Heart left ventricle (tissue), 16 donors: ENCODE measurements around the gene CUL4A. TPM values are rescaled to one million over a fixed set of nuclear protein-coding genes. Genes with fewer than 3 reads are reported as not detected.

Source experiments
- ATAC-seq, 4 donors: fragments of 200-7000 bp; cut with Tn5 transposase; one replicate each; pipeline ENCODE4 v1.9.1; 2020 to 2022; ENCODE audit warnings: moderate library complexity in 4 of 4, mild to moderate bottlenecking in 3 of 4, moderate number of reproducible peaks in 1 of 4
- DNase-seq, 5 donors: peaks; one replicate each; pipeline ENCODE4 v3.0.0-alpha.2; 2020
- H3K27ac ChIP-seq, 12 donors: fragments of 200-600 bp; sonication (generic) in 4 of 12; one replicate each; pipeline versions ENCODE4 v1.5.0 to v1.8.0; 2016 to 2022; ENCODE audit warnings: mild to moderate bottlenecking in 2 of 12
- H3K27me3 ChIP-seq, 9 donors: fragments of 200-600 bp; sonication (generic) in 2 of 9; one replicate each; pipeline versions ENCODE4 v1.5.1 to v1.8.0; 2016 to 2022; ENCODE audit warnings: mild to moderate bottlenecking in 3 of 9
- H3K36me3 ChIP-seq, 9 donors: fragments of 200-600 bp; sonication (generic) in 2 of 9; one replicate each; pipeline versions ENCODE4 v1.5.0 to v1.8.0; 2018 to 2022; ENCODE audit warnings: mild to moderate bottlenecking in 2 of 9
- H3K4me1 ChIP-seq, 12 donors: fragments of 200-600 bp; sonication (generic) in 4 of 12; one replicate each; pipeline versions ENCODE4 v1.5.0 to v1.8.0; 2016 to 2022; ENCODE audit warnings: mild to moderate bottlenecking in 3 of 12
- H3K4me3 ChIP-seq, 12 donors: fragments of 200-600 bp; sonication (generic) in 4 of 12; one replicate each; pipeline versions ENCODE4 v1.5.0 to v1.8.0; 2017 to 2022; ENCODE audit warnings: mild to moderate bottlenecking in 9 of 12, moderate library complexity in 4 of 12
- H3K9me3 ChIP-seq, 12 donors: fragments of 200-600 bp; sonication (generic) in 4 of 12; one replicate each; pipeline versions ENCODE4 v1.5.0 to v1.8.0; 2016 to 2022; ENCODE audit warnings: mild to moderate bottlenecking in 1 of 12
- POLR2A ChIP-seq, 2 donors: fragments of 450-650 bp; IDR thresholded peaks; one replicate each; pipeline ENCODE4 v1.6.1; 2017; ENCODE audit warnings: antibody characterized with exemption in 2 of 2, mild to moderate bottlenecking in 2 of 2, moderate library complexity in 2 of 2
- WGBS, 4 donors: extraction: QIAGEN DNeasy Blood & Tissue Kit in 2 of 4; methylation state at CpG; one replicate each; pipeline versions ENCODE4 v1.1.5 to v1.1.7; 2013 to 2018; 5-methylcytosine and 5-hydroxymethylcytosine counted together
- intact Hi-C, 10 donors: fragments of 100-400 bp; cut with DNase I; formaldehyde crosslinking; loops; one replicate each; pipeline versions ENCODE4 v1.11.1 to v1.14.2; 2022
- polyA plus RNA-seq, 2 donors: library from polyadenylated mRNA; stranded (reverse); fragments of 200-250 nt; gene quantifications; one replicate each; pipeline ENCODE4 v1.2.3, GENCODE V29; 2013
- total RNA-seq, 9 donors: library from RNA; depleted of rRNA in 2 of 9; stranded (reverse); fragments of >200 nt in 2 of 9; fragmentation: NEBNext Ultra II Directional in 3 of 9; extraction: Animal tissue kit (Norgen Biotek cat#: 25700) in 3 of 9; gene quantifications; one replicate each; pipeline versions ENCODE4 v1.1.0 to v1.2.4, GENCODE V29; 2016 to 2023
- TF ChIP-seq, protein P1 (sequence below), 12 donors: fragments of 200-600 bp; sonication (generic) in 4 of 12; IDR thresholded peaks; one replicate each; pipeline versions ENCODE4 v1.5.0 to v1.8.0; 2018 to 2022; ENCODE audit warnings: antibody characterized with exemption in 12 of 12, mild to moderate bottlenecking in 5 of 12
- donor health status: ischemic (EF 13 %, LVEDD 7.1; RV severe dilation, severe dysfunction).
- donor health status: healthy with polysubstance abuse.
- donor health status: DM: no; HTN: yes; CAD: no.
- donor health status: DM: no; HTN: no; CAD: no.
- donor health status: ischemic (EF 25% LVEDD 6.9; RV normal size, moderate dysfunction).
- donor health status: ischemic (EF 25% LVEDD 5.7; RV mildly dilated, moderate dysfunction).
- donor health status: healthy.
- donor health status: DM: yes; HTN: yes; CAD: no.
- donor health status: ischemic (EF 35%, LVEDD 5.7; RV mildly dilated, moderate dysfunction).
- donor health status: nonischemic (EF 11% LVEDD 7.7; RV severe dilation, severe dysfunction).
- donor health status: DM: yes; HTN: yes; CAD: no.
- donor health status: PGD.
- donor health status: ischemic (EF 29% LVEDD 5.4; RV normal size, mild dysfunction).
- donor health status: nonischemic (EF 23%, LVEDD 6.1; RV moderate dilation, normal function).

Gene CUL4A
- total and polyA plus RNA-seq, 11 donors = 29.7 to 121 (median 109) TPM

DNA sequence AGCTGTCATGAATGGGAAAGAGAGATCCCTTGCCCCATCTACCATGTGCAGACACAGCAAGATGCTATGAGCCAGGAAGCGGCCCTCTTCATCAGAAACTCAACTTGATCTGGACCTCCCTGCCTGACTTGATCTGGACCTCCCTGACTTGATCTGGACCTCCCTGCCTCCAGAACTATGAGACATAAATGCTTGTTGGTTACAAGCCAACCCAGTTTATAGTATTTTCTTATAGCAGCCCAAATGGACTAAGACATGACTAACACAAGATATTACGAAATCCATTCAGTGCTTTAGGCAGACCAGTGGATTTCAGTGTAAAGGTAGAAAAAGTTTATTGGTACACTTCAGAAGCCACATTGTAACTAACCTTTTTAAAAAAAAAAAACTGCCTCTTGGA lies 16.5 kb upstream of the CUL4A start:
- intact Hi-C loops = no loop called here
- no peak for ATAC-seq
- no peaks in the 10 kb centered on the region for H3K27me3 ChIP-seq
- no peak overlapping the region for H3K4me3 ChIP-seq
- DNase-seq = no peak
- H3K27ac ChIP-seq = no peak overlapping the region
- 93 to 99% (median 95%) methylated on average over 2 of the region's 2 CpGs for WGBS, 4 donors
- TF ChIP-seq, protein P1, sequence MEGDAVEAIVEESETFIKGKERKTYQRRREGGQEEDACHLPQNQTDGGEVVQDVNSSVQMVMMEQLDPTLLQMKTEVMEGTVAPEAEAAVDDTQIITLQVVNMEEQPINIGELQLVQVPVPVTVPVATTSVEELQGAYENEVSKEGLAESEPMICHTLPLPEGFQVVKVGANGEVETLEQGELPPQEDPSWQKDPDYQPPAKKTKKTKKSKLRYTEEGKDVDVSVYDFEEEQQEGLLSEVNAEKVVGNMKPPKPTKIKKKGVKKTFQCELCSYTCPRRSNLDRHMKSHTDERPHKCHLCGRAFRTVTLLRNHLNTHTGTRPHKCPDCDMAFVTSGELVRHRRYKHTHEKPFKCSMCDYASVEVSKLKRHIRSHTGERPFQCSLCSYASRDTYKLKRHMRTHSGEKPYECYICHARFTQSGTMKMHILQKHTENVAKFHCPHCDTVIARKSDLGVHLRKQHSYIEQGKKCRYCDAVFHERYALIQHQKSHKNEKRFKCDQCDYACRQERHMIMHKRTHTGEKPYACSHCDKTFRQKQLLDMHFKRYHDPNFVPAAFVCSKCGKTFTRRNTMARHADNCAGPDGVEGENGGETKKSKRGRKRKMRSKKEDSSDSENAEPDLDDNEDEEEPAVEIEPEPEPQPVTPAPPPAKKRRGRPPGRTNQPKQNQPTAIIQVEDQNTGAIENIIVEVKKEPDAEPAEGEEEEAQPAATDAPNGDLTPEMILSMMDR (IDR thresholded peaks at IDR 0.05) = no peak
- TF ChIP-seq POLR2A (IDR thresholded peaks at IDR 0.05) = no peak
- H3K36me3 ChIP-seq = peaks cover 0 to 100% (median 95%) of the 10 kb centered on the region in 9 donors
- H3K9me3 ChIP-seq = no peaks in the 10 kb centered on the region
- H3K4me1 ChIP-seq = peaks cover 0 to 14% (median under 1%) of the 10 kb centered on the region in 12 donors

DNA sequence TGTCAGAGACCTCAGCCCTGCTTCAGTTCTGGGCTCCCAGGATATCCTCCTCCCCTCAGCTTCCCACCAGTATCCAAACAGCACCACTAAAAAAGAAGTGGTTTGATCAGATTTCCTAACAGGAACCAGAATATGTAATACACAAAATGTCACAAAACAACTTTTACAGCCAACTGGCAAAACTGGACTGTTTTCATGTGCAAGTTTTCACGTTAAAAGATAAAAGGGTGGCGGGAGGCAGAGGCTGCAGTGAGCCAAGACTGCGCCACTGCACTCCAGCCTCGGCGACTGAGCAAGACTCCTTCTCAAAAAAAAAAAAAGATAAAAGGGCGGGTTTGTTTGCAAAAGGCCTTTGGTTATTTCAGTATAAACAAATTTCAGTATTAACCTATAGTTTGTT lies 14.1 kb upstream of the CUL4A start:
- Histone ChIP-seq H3K36me3 (peaks cover 0 to 100% (median 96%) of the 10 kb centered on the region in 9 donors), H3K9me3 (no peaks in the 10 kb centered on the region), H3K27ac (no peak overlapping the region), H3K4me1 (peaks cover 0 to 25% (median 0%) of the 10 kb centered on the region in 12 donors), H3K4me3 (no peak overlapping the region), H3K27me3 (no peaks in the 10 kb centered on the region)
- intact Hi-C loops = no loop called here
- WGBS, 4 donors = 77 to 83% (median 80%) methylated on average over 6 of the region's 6 CpGs
- no peak for DNase-seq
- TF ChIP-seq, protein P1 (IDR thresholded peaks at IDR 0.05) = no peak
- no peak for TF ChIP-seq POLR2A (IDR thresholded peaks at IDR 0.05)
- no peak for ATAC-seq

DNA sequence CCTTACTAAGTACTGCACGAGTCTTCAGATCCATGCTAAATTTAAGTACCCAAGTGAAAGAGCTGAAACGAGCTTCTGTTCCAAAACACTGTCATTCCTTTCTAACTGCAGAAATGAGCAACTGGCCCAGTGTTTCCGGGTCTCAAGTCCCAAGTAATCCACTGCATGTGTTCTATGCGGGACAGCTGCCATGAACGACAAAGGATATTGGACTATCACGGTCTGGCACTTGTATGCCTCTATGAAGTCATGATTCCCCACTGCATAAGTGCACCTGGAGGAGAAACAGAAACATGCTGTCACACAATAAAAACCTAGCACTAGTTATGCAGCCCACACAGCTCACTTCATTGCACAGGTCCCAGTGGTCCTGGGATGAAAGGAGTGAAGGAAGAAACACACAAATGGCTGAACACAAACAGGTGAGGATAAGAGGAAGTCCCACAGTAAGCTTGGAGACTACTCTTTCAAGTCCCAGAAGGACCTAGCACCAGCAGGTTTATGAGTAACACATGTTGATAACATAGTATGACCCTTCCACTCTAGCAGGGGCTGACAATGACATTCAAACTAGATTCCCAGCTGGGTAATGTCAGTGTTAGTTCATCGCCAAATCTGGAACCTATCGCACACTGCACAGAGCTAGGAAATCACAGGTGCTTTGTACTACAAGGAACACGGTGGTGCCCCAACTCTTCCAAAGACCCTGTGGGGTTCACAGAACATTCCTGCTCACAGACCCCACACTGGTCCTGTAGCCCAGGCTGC lies 12.3 kb upstream of the CUL4A start:
- peaks cover 0 to 84% (median 79%) of the 10 kb centered on the region in 9 donors for H3K36me3 ChIP-seq
- H3K4me1 ChIP-seq = peaks cover 0 to 29% (median 4%) of the 10 kb centered on the region in 12 donors
- WGBS, 4 donors = 48 to 64% (median 54%) methylated on average over 8 to 9 of the region's 9 CpGs
- no peak overlapping the region for H3K4me3 ChIP-seq
- H3K9me3 ChIP-seq = no peaks in the 10 kb centered on the region
- peak overlapping the region in 9 of 12 donors; percentile 7 to 39 (median 25) for H3K27ac ChIP-seq
- TF ChIP-seq, protein P1 (IDR thresholded peaks at IDR 0.05) = no peak
- no peak for TF ChIP-seq POLR2A (IDR thresholded peaks at IDR 0.05)
- intact Hi-C loops = no loop called here
- ATAC-seq = peak; percentile 34 to 85 (median 76)
- DNase-seq = no peak
- no peaks in the 10 kb centered on the region for H3K27me3 ChIP-seq

DNA sequence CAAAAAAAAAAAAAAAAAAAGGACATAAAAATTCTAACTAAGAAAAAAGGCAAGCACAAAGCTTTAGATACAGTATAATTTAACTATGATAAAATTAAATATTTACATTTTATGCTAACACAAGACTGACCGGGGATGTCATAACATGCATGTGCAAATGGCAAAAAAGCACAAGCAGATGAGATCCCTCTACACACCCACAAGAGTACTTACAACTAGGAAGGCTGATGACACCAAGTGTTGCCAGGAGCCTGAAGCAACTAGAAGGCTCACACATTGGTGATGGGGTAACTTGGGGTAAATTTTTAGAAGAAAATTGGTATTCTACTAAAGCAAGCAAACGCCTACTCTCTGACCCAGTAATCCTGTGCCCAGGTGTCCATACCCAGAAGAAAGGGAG lies 7.6 kb upstream of the CUL4A start:
- intact Hi-C loops = loop anchor here in 2 of 10 donors (5.0 to 10.0 kb wide), 2 partner anchors 45 to 47 kb away; partner anchors contain the start of gene PROZ (in 2 of the 2)
- Histone ChIP-seq H3K4me1 (peaks cover 3 to 70% (median 38%) of the 10 kb centered on the region in 12 donors), H3K4me3 (no peak overlapping the region), H3K9me3 (no peaks in the 10 kb centered on the region), H3K36me3 (peaks cover 0 to 56% (median 35%) of the 10 kb centered on the region in 9 donors), H3K27ac (no peak overlapping the region), H3K27me3 (no peaks in the 10 kb centered on the region)
- DNase-seq = no peak
- ATAC-seq = no peak
- TF ChIP-seq POLR2A (IDR thresholded peaks at IDR 0.05) = no peak
- TF ChIP-seq, protein P1 (IDR thresholded peaks at IDR 0.05) = no peak
- 89 to 100% (median 96%) methylated on average over 2 of the region's 2 CpGs for WGBS, 4 donors
